OCI-LY3 (cell line): ENCODE results near the gene MTUS2.

Experiments
- EZH2phosphoT487 ChIP-seq: fragments of 200-600 bp; shearing (Covaris generic); IDR thresholded peaks from 2 replicates; pipeline ENCODE4 v1.6.1; 2018; ENCODE audit warnings: antibody characterized with exemption, mixed run types, low read depth
- TF ChIP-seq, protein P1 (sequence below): fragments of 200-600, 300-600 bp; sonication (generic); IDR thresholded peaks from 2 replicates; pipeline ENCODE4 v1.5.1; 2014; ENCODE audit warnings: antibody characterized with exemption, low read length, low read depth

- TF ChIP-seq, protein P1, sequence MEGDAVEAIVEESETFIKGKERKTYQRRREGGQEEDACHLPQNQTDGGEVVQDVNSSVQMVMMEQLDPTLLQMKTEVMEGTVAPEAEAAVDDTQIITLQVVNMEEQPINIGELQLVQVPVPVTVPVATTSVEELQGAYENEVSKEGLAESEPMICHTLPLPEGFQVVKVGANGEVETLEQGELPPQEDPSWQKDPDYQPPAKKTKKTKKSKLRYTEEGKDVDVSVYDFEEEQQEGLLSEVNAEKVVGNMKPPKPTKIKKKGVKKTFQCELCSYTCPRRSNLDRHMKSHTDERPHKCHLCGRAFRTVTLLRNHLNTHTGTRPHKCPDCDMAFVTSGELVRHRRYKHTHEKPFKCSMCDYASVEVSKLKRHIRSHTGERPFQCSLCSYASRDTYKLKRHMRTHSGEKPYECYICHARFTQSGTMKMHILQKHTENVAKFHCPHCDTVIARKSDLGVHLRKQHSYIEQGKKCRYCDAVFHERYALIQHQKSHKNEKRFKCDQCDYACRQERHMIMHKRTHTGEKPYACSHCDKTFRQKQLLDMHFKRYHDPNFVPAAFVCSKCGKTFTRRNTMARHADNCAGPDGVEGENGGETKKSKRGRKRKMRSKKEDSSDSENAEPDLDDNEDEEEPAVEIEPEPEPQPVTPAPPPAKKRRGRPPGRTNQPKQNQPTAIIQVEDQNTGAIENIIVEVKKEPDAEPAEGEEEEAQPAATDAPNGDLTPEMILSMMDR: no peak
- no peak for TF ChIP-seq EZH2phosphoT487
These were observed 497.7 kb downstream of the MTUS2 start for GRCh38 chr13:29317828-29318227.
